ENCODE data around the gene IL17RC. TPM values are rescaled to one million over a fixed set of nuclear protein-coding genes. Genes with fewer than 3 reads are reported as not detected.

Gene IL17RC
- total and polyA plus RNA-seq, 2 of the 8 experiments (the other 6 are each of a cell fraction or from before 2014, with no cell fraction given) = 11.8 to 13.0 TPM

DNA sequence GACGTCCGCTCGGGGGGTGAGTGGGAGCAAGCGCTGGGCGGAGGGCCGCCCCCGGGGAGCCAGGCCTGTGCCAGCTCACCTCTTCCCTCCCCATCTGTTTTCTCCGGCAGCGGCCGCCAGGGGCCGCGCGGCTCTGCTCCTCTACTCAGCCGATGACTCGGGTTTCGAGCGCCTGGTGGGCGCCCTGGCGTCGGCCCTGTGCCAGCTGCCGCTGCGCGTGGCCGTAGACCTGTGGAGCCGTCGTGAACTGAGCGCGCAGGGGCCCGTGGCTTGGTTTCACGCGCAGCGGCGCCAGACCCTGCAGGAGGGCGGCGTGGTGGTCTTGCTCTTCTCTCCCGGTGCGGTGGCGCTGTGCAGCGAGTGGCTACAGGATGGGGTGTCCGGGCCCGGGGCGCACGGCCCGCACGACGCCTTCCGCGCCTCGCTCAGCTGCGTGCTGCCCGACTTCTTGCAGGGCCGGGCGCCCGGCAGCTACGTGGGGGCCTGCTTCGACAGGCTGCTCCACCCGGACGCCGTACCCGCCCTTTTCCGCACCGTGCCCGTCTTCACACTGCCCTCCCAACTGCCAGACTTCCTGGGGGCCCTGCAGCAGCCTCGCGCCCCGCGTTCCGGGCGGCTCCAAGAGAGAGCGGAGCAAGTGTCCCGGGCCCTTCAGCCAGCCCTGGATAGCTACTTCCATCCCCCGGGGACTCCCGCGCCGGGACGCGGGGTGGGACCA lies 16.1 kb downstream of the IL17RC start (continued):
- no peak for TF ChIP-seq CTBP2 (IDR thresholded peaks at IDR 0.05; ENCODE audit: borderline replicate concordance, insufficient read depth, insufficient read length, low read length)
- TF ChIP-seq ASH2L (IDR thresholded peaks at IDR 0.05; ENCODE audit: low read length) = no peak
- no peak for TF ChIP-seq BCL11A (IDR thresholded peaks at IDR 0.05; ENCODE audit: low read depth in 2 of 2, low read length in 2 of 2)
- 0 out of 2 replicates have a peak, but pooled peaks have one; percentile 2 for TF ChIP-seq SUZ12 (IDR thresholded peaks at IDR 0.05; ENCODE audit: low read length)
- TF ChIP-seq MAFK (IDR thresholded peaks at IDR 0.05; ENCODE audit: low read depth, low read length) = no peak
- no peak for TF ChIP-seq SP2 (IDR thresholded peaks at IDR 0.05; ENCODE audit: low read length)
- TF ChIP-seq POLR2AphosphoS5 (IDR thresholded peaks at IDR 0.05; ENCODE audit: low read depth, low read length) = no peak
- TF ChIP-seq HDAC2 (IDR thresholded peaks at IDR 0.05; ENCODE audit: borderline replicate concordance in 1 of 2, low read depth in 2 of 2, low read length in 2 of 2) = no peak
- TF ChIP-seq SRF (IDR thresholded peaks at IDR 0.05; ENCODE audit: low read depth, low read length) = no peak
- TF ChIP-seq, protein P1, sequence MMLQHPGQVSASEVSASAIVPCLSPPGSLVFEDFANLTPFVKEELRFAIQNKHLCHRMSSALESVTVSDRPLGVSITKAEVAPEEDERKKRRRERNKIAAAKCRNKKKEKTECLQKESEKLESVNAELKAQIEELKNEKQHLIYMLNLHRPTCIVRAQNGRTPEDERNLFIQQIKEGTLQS (IDR thresholded peaks at IDR 0.05; ENCODE audit: insufficient read depth, low read depth, low read length) = no peak
- TF ChIP-seq, protein P2, sequence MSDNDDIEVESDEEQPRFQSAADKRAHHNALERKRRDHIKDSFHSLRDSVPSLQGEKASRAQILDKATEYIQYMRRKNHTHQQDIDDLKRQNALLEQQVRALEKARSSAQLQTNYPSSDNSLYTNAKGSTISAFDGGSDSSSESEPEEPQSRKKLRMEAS (IDR thresholded peaks at IDR 0.05) = peak; percentile 82
- peak; percentile 54 for TF ChIP-seq RNF2 (IDR thresholded peaks at IDR 0.05; ENCODE audit: borderline replicate concordance, low read depth, low read length, missing control alignments, poor library complexity, severe bottlenecking)
- TF ChIP-seq EGR1 (IDR thresholded peaks at IDR 0.05; ENCODE audit: borderline replicate concordance, low read depth, low read length) = no peak
- TF ChIP-seq TCF12 (IDR thresholded peaks at IDR 0.05; ENCODE audit: low read depth, low read length) = 0 out of 2 replicates have a peak, but pooled peaks have one; percentile 6
- TF ChIP-seq SP1 (IDR thresholded peaks at IDR 0.05; ENCODE audit: low read depth, low read length) = no peak
- no peak for TF ChIP-seq YY1 (IDR thresholded peaks at IDR 0.05; ENCODE audit: low read depth, low read length)
- no peak for TF ChIP-seq RXRA (IDR thresholded peaks at IDR 0.05; ENCODE audit: insufficient read depth, low read depth, low read length)
- peak; percentile 52; the same call in 1 of the 2 replicates for TF ChIP-seq JUND (IDR thresholded peaks at IDR 0.05; ENCODE audit: low read length)
- TF ChIP-seq RFX5 (IDR thresholded peaks at IDR 0.05; ENCODE audit: borderline replicate concordance, low read depth, low read length) = no peak
- no peak for TF ChIP-seq EP300 (IDR thresholded peaks at IDR 0.05; ENCODE audit: borderline replicate concordance in 1 of 2, low read depth in 2 of 2, low read length in 2 of 2)
- TF ChIP-seq KDM4A (IDR thresholded peaks at IDR 0.05; ENCODE audit: low read depth, low read length, severe bottlenecking) = peak; percentile 83
- TF ChIP-seq, protein P3, sequence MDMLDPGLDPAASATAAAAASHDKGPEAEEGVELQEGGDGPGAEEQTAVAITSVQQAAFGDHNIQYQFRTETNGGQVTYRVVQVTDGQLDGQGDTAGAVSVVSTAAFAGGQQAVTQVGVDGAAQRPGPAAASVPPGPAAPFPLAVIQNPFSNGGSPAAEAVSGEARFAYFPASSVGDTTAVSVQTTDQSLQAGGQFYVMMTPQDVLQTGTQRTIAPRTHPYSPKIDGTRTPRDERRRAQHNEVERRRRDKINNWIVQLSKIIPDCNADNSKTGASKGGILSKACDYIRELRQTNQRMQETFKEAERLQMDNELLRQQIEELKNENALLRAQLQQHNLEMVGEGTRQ (IDR thresholded peaks at IDR 0.05; ENCODE audit: low read length) = no peak
